GM10266 (cell line): Measurements from ENCODE around the gene CSPG4.
A peak's percentile ranks its signal among the peaks of the same experiment; 100 is the strongest.
"Not testable (repeated sequence)": the region's sequence is repeated elsewhere in the genome, so short reads cannot be mapped to it uniquely, and the experiment has no call there.

ENCODE experiments used
- DNase-seq: peaks from one replicate; pipeline ENCODE4 v3.0.0; 2012; ENCODE audit errors: extremely low spot score
- CTCF ChIP-seq: IDR thresholded peaks from 2 replicates; pipeline ENCODE4 v1.5.1; 2012; ENCODE audit warnings: mild to moderate bottlenecking, low read depth; ENCODE audit not compliant: control insufficient read depth, insufficient read depth; ENCODE audit errors: missing control alignments

Gene CSPG4

GRCh38 chr15:75758071-75758872, 45.6 kb upstream of the CSPG4 start:
- TF ChIP-seq CTCF = no peak
- peak; percentile 81 for DNase-seq

GRCh38 chr15:75754871-75755270, 42.2 kb upstream of the CSPG4 start:
- DNase-seq = not testable (repeated sequence)

GRCh38 chr15:75753145-75753544, 40.5 kb upstream of the CSPG4 start:
- no peak for DNase-seq

GRCh38 chr15:75751891-75752290, 39.2 kb upstream of the CSPG4 start:
- no peak for DNase-seq
- TF ChIP-seq CTCF = no peak

More at GRCh38 chr15:75753145-75753544, 40.5 kb upstream of the CSPG4 start:
- no peak for TF ChIP-seq CTCF

- no peak for DNase-seq
- TF ChIP-seq CTCF = no peak
These were observed 38.6 kb upstream of the CSPG4 start for GRCh38 chr15:75751116-75751875.

- no peak for TF ChIP-seq CTCF
- DNase-seq = no peak
These were observed 37.8 kb upstream of the CSPG4 start for GRCh38 chr15:75750261-75751050.

GRCh38 chr15:75749820-75750219, 37.2 kb upstream of the CSPG4 start:
- no peak for DNase-seq
- TF ChIP-seq CTCF = no peak

GRCh38 chr15:75748882-75749281, 36.2 kb upstream of the CSPG4 start:
- not testable (repeated sequence) for DNase-seq

- not testable (repeated sequence) for DNase-seq
These were observed 34.5 kb upstream of the CSPG4 start for GRCh38 chr15:75747121-75747520.
